HL-60 (cell line): ENCODE measurements around the gene CNST.

Experiments used
- CTCF ChIP-seq: IDR thresholded peaks from one replicate; pipeline ENCODE4 v1.5.1; 2011; ENCODE audit warnings: low read length, control low read depth, inconsistent platforms; ENCODE audit not compliant: insufficient read depth
- POLR2AphosphoS5 ChIP-seq: IDR thresholded peaks from 2 replicates; pipeline ENCODE4 v1.6.1; 2012; ENCODE audit warnings: low read depth
- REST ChIP-seq: IDR thresholded peaks from 2 replicates; pipeline ENCODE4 v1.6.1; 2012; ENCODE audit warnings: low read depth; ENCODE audit not compliant: insufficient replicate concordance

DNA sequence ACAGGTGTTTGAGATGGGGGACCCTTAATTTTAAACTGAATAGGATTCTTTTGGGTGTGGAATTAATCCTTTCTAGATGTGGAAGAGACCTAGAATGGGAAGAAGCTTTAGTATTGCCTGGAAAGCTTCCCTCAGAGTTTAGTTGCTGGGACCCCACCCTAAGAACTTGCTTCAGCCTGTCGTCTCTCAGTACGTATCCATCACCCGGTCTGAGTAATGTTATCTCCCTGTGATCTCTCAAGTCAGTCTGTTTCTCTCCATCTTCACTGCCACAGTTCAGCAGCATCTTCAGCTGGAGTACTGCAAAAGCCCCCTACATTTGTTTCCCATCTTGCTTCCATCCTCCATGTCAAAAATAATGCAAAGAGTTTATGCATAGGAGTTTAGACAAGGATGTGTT lies 28.9 kb downstream of the CNST start:
- no peak for TF ChIP-seq POLR2AphosphoS5
- no peak for TF ChIP-seq CTCF
- no peak for TF ChIP-seq REST
